HEK293T (cell line): ENCODE results near the gene CDH4.

Experiments used
- BHLHE40 ChIP-seq: fragments of 450-650 bp; IDR thresholded peaks from 2 replicates; pipeline ENCODE4 v1.6.1; 2016; ENCODE audit warnings: mild to moderate bottlenecking, moderate library complexity, borderline replicate concordance
- CTBP1 ChIP-seq: fragments of 450-650 bp; IDR thresholded peaks from 2 replicates; pipeline ENCODE4 v1.6.1; 2016; ENCODE audit warnings: borderline replicate concordance
- ELF4 ChIP-seq: fragments of 450-650 bp; IDR thresholded peaks from 2 replicates; pipeline ENCODE4 v1.6.1; 2017; ENCODE audit warnings: antibody characterized with exemption
- FOXA1 ChIP-seq: fragments of 450-650 bp; IDR thresholded peaks from 2 replicates; pipeline ENCODE4 v1.6.1; 2016; ENCODE audit warnings: mild to moderate bottlenecking
- FOXK2 ChIP-seq: fragments of 450-650 bp; IDR thresholded peaks from 2 replicates; pipeline ENCODE4 v1.6.1; 2016; ENCODE audit warnings: mild to moderate bottlenecking
- FOXM1 ChIP-seq: fragments of 450-650 bp; IDR thresholded peaks from 2 replicates; pipeline ENCODE4 v1.6.1; 2017; ENCODE audit warnings: mild to moderate bottlenecking, borderline replicate concordance
- HDGF ChIP-seq: fragments of 450-650 bp; IDR thresholded peaks from 2 replicates; pipeline ENCODE4 v1.6.1; 2017; ENCODE audit warnings: antibody characterized with exemption, borderline replicate concordance
- LEF1 ChIP-seq: fragments of 450-650 bp; IDR thresholded peaks from 2 replicates; pipeline ENCODE4 v1.6.1; 2017; ENCODE audit warnings: mild to moderate bottlenecking, borderline replicate concordance
- NFRKB ChIP-seq: fragments of 450-650 bp; IDR thresholded peaks from 2 replicates; pipeline ENCODE4 v1.6.1; 2016; ENCODE audit warnings: mild to moderate bottlenecking, moderate library complexity
- SUZ12 ChIP-seq: fragments of 450-650 bp; IDR thresholded peaks from 2 replicates; pipeline ENCODE4 v1.6.1; 2016; ENCODE audit warnings: mild to moderate bottlenecking
- TARDBP ChIP-seq: fragments of 450-650 bp; IDR thresholded peaks from 2 replicates; pipeline ENCODE4 v1.6.1; 2016
- ZNF384 ChIP-seq: fragments of 450-650 bp; IDR thresholded peaks from 2 replicates; pipeline ENCODE4 v1.6.1; 2016
- TF ChIP-seq, protein P1 (sequence below): fragments of 450-650 bp; IDR thresholded peaks from 2 replicates; pipeline ENCODE4 v1.6.1; 2016

- TF ChIP-seq BHLHE40 (no peak), CTBP1 (no peak), TARDBP (no peak), NFRKB (no peak), FOXM1 (no peak), FOXA1 (no peak), FOXK2 (no peak), ELF4 (no peak), ZNF384 (no peak), HDGF (no peak), LEF1 (no peak), SUZ12 (no peak)
- TF ChIP-seq, protein P1, sequence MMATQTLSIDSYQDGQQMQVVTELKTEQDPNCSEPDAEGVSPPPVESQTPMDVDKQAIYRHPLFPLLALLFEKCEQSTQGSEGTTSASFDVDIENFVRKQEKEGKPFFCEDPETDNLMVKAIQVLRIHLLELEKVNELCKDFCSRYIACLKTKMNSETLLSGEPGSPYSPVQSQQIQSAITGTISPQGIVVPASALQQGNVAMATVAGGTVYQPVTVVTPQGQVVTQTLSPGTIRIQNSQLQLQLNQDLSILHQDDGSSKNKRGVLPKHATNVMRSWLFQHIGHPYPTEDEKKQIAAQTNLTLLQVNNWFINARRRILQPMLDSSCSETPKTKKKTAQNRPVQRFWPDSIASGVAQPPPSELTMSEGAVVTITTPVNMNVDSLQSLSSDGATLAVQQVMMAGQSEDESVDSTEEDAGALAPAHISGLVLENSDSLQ, result no peak
Observed at GRCh38 chr20:61451009-61451408, 198.9 kb downstream of the CDH4 start.
